ENCODE data around the gene SCN7A.

DNA sequence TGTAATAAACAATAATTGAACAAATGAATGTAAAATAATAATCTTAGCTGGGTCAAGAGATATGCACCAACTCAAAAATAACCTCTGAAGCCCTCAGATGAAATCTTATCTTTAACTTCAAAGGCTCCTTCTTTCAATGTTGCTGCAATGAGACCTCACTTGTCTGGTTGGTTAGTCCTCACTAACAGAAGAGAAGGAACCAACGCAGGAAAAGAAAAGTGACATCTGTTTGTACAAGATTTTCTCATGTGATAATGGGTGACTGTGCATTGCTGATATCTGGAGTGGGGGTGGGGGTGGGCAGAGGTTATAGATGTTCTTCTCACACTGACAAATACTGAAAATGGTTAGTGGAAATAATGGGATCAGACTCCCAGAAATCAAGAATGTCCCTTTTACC, 2.6 kb downstream of the SCN7A start:
- TF ChIP-seq, protein P1, sequence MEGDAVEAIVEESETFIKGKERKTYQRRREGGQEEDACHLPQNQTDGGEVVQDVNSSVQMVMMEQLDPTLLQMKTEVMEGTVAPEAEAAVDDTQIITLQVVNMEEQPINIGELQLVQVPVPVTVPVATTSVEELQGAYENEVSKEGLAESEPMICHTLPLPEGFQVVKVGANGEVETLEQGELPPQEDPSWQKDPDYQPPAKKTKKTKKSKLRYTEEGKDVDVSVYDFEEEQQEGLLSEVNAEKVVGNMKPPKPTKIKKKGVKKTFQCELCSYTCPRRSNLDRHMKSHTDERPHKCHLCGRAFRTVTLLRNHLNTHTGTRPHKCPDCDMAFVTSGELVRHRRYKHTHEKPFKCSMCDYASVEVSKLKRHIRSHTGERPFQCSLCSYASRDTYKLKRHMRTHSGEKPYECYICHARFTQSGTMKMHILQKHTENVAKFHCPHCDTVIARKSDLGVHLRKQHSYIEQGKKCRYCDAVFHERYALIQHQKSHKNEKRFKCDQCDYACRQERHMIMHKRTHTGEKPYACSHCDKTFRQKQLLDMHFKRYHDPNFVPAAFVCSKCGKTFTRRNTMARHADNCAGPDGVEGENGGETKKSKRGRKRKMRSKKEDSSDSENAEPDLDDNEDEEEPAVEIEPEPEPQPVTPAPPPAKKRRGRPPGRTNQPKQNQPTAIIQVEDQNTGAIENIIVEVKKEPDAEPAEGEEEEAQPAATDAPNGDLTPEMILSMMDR (IDR thresholded peaks at IDR 0.05): no peak
- TF ChIP-seq TP53 (CRISPR knock-in tag; IDR thresholded peaks at IDR 0.05): no peak
- TF ChIP-seq POLR2A (IDR thresholded peaks at IDR 0.05; ENCODE audit: low read length): no peak
- TF ChIP-seq, protein P2, sequence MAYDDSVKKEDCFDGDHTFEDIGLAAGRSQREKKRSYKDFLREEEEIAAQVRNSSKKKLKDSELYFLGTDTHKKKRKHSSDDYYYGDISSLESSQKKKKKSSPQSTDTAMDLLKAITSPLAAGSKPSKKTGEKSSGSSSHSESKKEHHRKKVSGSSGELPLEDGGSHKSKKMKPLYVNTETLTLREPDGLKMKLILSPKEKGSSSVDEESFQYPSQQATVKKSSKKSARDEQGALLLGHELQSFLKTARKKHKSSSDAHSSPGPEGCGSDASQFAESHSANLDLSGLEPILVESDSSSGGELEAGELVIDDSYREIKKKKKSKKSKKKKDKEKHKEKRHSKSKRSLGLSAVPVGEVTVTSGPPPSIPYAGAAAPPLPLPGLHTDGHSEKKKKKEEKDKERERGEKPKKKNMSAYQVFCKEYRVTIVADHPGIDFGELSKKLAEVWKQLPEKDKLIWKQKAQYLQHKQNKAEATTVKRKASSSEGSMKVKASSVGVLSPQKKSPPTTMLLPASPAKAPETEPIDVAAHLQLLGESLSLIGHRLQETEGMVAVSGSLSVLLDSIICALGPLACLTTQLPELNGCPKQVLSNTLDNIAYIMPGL (CRISPR knock-in tag; IDR thresholded peaks at IDR 0.05; ENCODE audit: borderline replicate concordance): no peak
- no peak for TF ChIP-seq ZC3H11A (IDR thresholded peaks at IDR 0.05)
- TF ChIP-seq, protein P3, sequence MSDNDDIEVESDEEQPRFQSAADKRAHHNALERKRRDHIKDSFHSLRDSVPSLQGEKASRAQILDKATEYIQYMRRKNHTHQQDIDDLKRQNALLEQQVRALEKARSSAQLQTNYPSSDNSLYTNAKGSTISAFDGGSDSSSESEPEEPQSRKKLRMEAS (IDR thresholded peaks at IDR 0.05): no peak
- no peak for TF ChIP-seq PHF8 (IDR thresholded peaks at IDR 0.05; ENCODE audit: borderline replicate concordance, low read depth)
- no peak for TF ChIP-seq SMC3 (IDR thresholded peaks at IDR 0.05)
- TF ChIP-seq CHD2 (IDR thresholded peaks at IDR 0.05; ENCODE audit: low read length, partially characterized antibody): no peak
- no peak for TF ChIP-seq CEBPB (IDR thresholded peaks at IDR 0.05)
- no peak for TF ChIP-seq EP300 (IDR thresholded peaks at IDR 0.05)
- TF ChIP-seq GATA3 (IDR thresholded peaks at IDR 0.05; ENCODE audit: borderline replicate concordance): no peak
- no peak for TF ChIP-seq RAD21 (conservative IDR thresholded peaks at IDR 0.05 in 1 of 2, IDR thresholded peaks at IDR 0.05 in 1 of 2)
- no peak for TF ChIP-seq NPAS2 (CRISPR knock-in tag; IDR thresholded peaks at IDR 0.05; ENCODE audit: borderline replicate concordance)

Data from A549 (cell line).